Fibroblast of pulmonary artery (primary cell): ENCODE measurements around the gene MFN2.
"Not testable (repeated sequence)": the region's sequence is repeated elsewhere in the genome, so short reads cannot be mapped to it uniquely, and the experiment has no call there.

Source experiments
- DNase-seq: peaks from one replicate; pipeline ENCODE4 v3.0.0-alpha.2; 2010; ENCODE audit warnings: low read depth
- H3K4me3 ChIP-seq: replicated peaks from 2 replicates; pipeline ENCODE4 v1.5.1; 2011; ENCODE audit warnings: low read depth, mild to moderate bottlenecking, control low read depth, low read length, moderate library complexity
- CTCF ChIP-seq: IDR thresholded peaks from 2 replicates; pipeline ENCODE4 v1.5.1; 2011; ENCODE audit warnings: mild to moderate bottlenecking, control low read depth, low read length, inconsistent platforms; ENCODE audit errors: missing control alignments

MFN2 gene

GRCh38 chr1:12005488-12006166 lies 25.4 kb downstream of the MFN2 start:
- no peak overlapping the region for H3K4me3 ChIP-seq
- DNase-seq = no peak
- TF ChIP-seq CTCF = no peak

DNA sequence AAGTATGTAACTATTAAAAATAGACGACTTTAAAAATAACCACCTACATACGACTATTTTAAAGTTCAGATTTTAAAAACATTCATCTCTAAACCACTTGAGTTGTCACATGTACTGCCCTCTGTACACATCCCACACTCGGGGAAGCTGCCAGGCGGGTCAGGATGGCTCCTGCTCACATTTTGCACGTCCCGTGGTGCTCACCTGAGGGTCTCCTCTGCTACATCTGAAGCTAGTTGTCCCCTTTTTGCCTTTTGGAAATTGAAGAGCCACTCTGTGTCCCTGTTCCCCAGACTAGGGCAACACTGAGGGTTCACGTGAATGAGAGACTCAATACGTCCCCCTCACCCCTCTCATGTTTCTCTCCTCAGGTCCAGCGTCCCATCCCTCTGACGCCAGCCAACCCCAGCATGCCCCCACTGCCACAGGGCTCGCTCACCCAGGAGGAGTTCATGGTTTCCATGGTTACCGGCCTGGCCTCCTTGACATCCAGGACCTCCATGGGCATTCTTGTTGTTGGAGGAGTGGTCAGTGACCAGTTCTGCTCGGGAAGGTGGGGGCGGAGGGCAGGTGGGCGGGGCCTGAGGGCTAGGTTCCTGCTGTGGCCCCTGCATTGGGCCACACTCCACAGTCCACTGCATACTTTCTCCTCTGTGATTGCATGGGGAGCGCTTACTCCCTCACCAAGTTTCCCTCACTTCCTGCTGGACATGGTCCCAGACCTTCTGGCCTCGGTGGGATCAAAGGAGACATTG lies 26.1 kb downstream of the MFN2 start:
- H3K4me3 ChIP-seq = no peak overlapping the region
- TF ChIP-seq CTCF = no peak
- DNase-seq = no peak

GRCh38 chr1:12007204-12007603 lies 27.0 kb downstream of the MFN2 start:
- H3K4me3 ChIP-seq = no peak overlapping the region
- no peak for TF ChIP-seq CTCF
- DNase-seq = no peak

- not testable (repeated sequence) for DNase-seq, H3K4me3 ChIP-seq
These were observed 28.1 kb downstream of the MFN2 start for GRCh38 chr1:12008355-12008754.

DNA sequence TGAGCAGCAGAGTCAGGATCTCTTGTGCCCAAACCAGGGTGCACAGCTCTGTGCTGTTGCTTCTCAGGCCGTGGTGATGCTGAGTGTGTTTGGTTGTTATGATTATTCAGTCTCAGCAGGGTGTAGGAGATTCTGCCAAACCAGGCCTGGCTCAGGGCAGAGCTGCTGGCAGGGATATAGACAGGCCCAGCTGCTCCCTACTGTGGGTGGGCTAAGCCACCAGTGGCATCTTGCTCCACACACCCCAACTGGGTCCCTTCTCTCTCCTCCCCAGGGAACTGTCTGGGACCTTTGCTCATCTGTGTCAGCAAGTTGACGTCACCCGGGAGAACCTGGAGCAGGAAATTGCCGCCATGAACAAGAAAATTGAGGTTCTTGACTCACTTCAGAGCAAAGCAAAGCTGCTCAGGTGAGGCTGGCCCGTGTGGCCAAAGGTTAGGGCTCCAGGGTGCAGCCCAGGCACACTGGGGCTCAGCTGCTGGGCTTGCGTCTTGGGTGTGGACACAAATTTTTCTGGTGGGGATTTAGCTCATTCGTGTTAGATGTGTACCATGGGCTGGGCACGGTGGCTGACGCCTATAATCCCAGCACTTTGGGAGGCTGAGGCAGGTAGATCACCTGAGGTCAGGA lies 29.2 kb downstream of the MFN2 start:
- TF ChIP-seq CTCF = no peak
- H3K4me3 ChIP-seq = no peak overlapping the region
- no peak for DNase-seq

DNA sequence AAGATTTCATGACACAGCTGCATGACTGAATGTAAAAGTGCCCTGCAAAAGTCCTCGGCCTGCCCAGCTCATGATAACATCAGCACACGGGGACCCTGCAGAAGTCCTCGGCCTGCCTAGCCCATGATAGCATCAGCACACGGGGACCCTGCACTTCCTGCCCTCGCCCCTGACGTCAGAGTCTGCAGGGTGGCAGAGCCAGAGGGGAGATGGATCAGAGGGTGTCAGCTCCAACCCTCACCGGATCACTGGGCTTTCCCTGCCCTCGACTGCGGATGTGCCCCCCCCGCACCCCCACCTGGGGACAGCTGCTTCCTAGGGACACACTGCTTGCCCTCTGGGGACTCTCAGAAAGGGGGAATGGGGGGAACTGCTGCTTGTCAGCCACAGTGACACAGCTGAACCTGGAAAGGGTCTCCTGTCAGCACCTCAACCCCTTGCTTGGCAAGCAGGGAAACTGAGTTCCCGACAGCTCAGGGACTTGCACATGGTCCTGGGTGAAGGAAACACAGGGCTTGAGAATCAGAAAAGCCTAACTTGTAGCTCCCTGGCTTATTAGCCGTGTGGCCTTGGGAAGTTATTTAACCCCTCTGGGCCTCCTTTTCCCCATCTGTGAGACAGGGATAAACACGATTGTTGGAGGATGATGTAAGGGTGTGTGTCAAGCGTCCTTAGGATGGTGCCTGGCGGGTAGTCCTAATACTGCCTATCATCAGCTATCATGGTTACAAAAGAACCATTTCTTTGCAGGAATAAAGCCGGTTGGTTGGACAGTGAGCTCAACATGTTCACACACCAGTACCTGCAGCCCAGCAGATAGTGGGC lies 30.7 kb downstream of the MFN2 start:
- no peak for TF ChIP-seq CTCF
- no peak for DNase-seq
- H3K4me3 ChIP-seq = no peak overlapping the region

GRCh38 chr1:12011998-12012397 lies 31.8 kb downstream of the MFN2 start:
- DNase-seq = no peak
- TF ChIP-seq CTCF = no peak
- H3K4me3 ChIP-seq = no peak overlapping the region
